ENCODE data around the gene CPHXL.

The CPHXL gene

GRCh38 chr16:75764154-75764768, 38.0 kb upstream of the CPHXL start:
- Histone ChIP-seq H3K27ac (replicated peaks) (no peak overlapping the region), H3K27me3 (ENCODE audit: insufficient read depth, poor library complexity, severe bottlenecking) (no peaks in the 10 kb centered on the region), H3K4me3 (replicated peaks; ENCODE audit: insufficient read depth, low read length) (no peak overlapping the region)
- no peak for TF ChIP-seq REST (IDR thresholded peaks at IDR 0.05; ENCODE audit: insufficient replicate concordance, low read depth)
- TF ChIP-seq CTCF (IDR thresholded peaks at IDR 0.05; ENCODE audit: insufficient read depth, low read length): peak; percentile 63
- peak; percentile 17 to 47 for DNase-seq (ENCODE audit: low read depth in 1 of 2, low spot score in 1 of 2)

- DNase-seq (ENCODE audit: low read depth in 1 of 2, low spot score in 1 of 2): no peak
- TF ChIP-seq GABPA (IDR thresholded peaks at IDR 0.05; ENCODE audit: low read depth): no peak
- no peak for TF ChIP-seq POLR2AphosphoS5 (IDR thresholded peaks at IDR 0.05; ENCODE audit: low read depth)
- TF ChIP-seq SPI1 (IDR thresholded peaks at IDR 0.05; ENCODE audit: borderline replicate concordance, low read depth): no peak
- no peak for TF ChIP-seq CTCF (IDR thresholded peaks at IDR 0.05; ENCODE audit: insufficient read depth, low read length)
- TF ChIP-seq REST (IDR thresholded peaks at IDR 0.05; ENCODE audit: insufficient replicate concordance, low read depth): no peak
- Histone ChIP-seq H3K4me3 (replicated peaks; ENCODE audit: insufficient read depth, low read length) (no peak overlapping the region), H3K27me3 (ENCODE audit: insufficient read depth, poor library complexity, severe bottlenecking) (no peaks in the 10 kb centered on the region), H3K27ac (replicated peaks) (no peak overlapping the region)
These were observed 36.9 kb upstream of the CPHXL start for GRCh38 chr16:75763204-75763603.

- Histone ChIP-seq H3K27ac (replicated peaks) (no peak overlapping the region), H3K27me3 (ENCODE audit: insufficient read depth, poor library complexity, severe bottlenecking) (no peaks in the 10 kb centered on the region), H3K4me3 (replicated peaks; ENCODE audit: insufficient read depth, low read length) (no peak overlapping the region)
- no peak for TF ChIP-seq GABPA (IDR thresholded peaks at IDR 0.05; ENCODE audit: low read depth)
- TF ChIP-seq CTCF (IDR thresholded peaks at IDR 0.05; ENCODE audit: insufficient read depth, low read length): no peak
- no peak for TF ChIP-seq POLR2AphosphoS5 (IDR thresholded peaks at IDR 0.05; ENCODE audit: low read depth)
- TF ChIP-seq SPI1 (IDR thresholded peaks at IDR 0.05; ENCODE audit: borderline replicate concordance, low read depth): no peak
- no peak for TF ChIP-seq REST (IDR thresholded peaks at IDR 0.05; ENCODE audit: insufficient replicate concordance, low read depth)
- no peak for DNase-seq (ENCODE audit: low read depth in 1 of 2, low spot score in 1 of 2)
These were observed 36.5 kb upstream of the CPHXL start for GRCh38 chr16:75762746-75763145.
